Measurements from ENCODE around the gene LEF1.

The LEF1 gene

GRCh38 chr4:108168671-108169523, at the start of gene LEF1:
TSS of gene LEF1 (minus strand) at chr4:108168932. CDS start at chr4:108167767, 1,165 bp downstream.
- peak; percentile 81 for DNase-seq

- DNase-seq: no peak
Measured at GRCh38 chr4:108216510-108216909, 47.8 kb upstream of the LEF1 start.

- no peak for DNase-seq
Measured at GRCh38 chr4:108215055-108215454, 46.3 kb upstream of the LEF1 start.

- no peak for DNase-seq
Measured at GRCh38 chr4:108213723-108214122, 45.0 kb upstream of the LEF1 start.

GRCh38 chr4:108213308-108213707, 44.6 kb upstream of the LEF1 start:
- no peak for DNase-seq

- no peak for DNase-seq
Measured at GRCh38 chr4:108210989-108211835, 42.5 kb upstream of the LEF1 start.

GRCh38 chr4:108209489-108209888, 40.8 kb upstream of the LEF1 start:
- no peak for DNase-seq

GRCh38 chr4:108205859-108206258, 37.1 kb upstream of the LEF1 start:
- no peak for DNase-seq

- DNase-seq: no peak
Measured at GRCh38 chr4:108204518-108204917, 35.8 kb upstream of the LEF1 start.

- DNase-seq: no peak
Measured at GRCh38 chr4:108203377-108203776, 34.6 kb upstream of the LEF1 start.

- DNase-seq: no peak
Measured at GRCh38 chr4:108201774-108202173, 33.0 kb upstream of the LEF1 start.

- no peak for DNase-seq
Measured at GRCh38 chr4:108199881-108200280, 31.1 kb upstream of the LEF1 start.

- no peak for DNase-seq
Measured at GRCh38 chr4:108193886-108194672, 25.3 kb upstream of the LEF1 start.

GRCh38 chr4:108192935-108193334, 24.2 kb upstream of the LEF1 start:
- no peak for DNase-seq

GRCh38 chr4:108192056-108192455, 23.3 kb upstream of the LEF1 start:
- DNase-seq: no peak

- DNase-seq: no peak
Measured at GRCh38 chr4:108191269-108191914, 22.7 kb upstream of the LEF1 start.

GRCh38 chr4:108188770-108189169, 20.0 kb upstream of the LEF1 start:
- no peak for DNase-seq

- no peak for DNase-seq
Measured at GRCh38 chr4:108185252-108185651, 16.5 kb upstream of the LEF1 start.

- DNase-seq: no peak
Measured at GRCh38 chr4:108184453-108185049, 15.8 kb upstream of the LEF1 start.

GRCh38 chr4:108181704-108182103, 13.0 kb upstream of the LEF1 start:
- no peak for DNase-seq

GRCh38 chr4:108180513-108180912, 11.8 kb upstream of the LEF1 start:
- no peak for DNase-seq

GRCh38 chr4:108175966-108176365, 7.2 kb upstream of the LEF1 start:
- DNase-seq: no peak

Data from activated CD8-positive, alpha-beta memory T cell treated with anti-CD3 and anti-CD28 coated beads, Interleukin-2, amount 50 U/mL, for 48 hours (primary cell).